HG02588 (cell line): ENCODE data around the gene CEND1.
A peak's percentile ranks its signal among the peaks of the same experiment; 100 is the strongest.

Experiments
- ATAC-seq: cut with Tn5 transposase; IDR thresholded peaks from one replicate; pipeline ENCODE4 v1.9.1; 2021; ENCODE audit warnings: mild to moderate bottlenecking, moderate library complexity; ENCODE audit not compliant: unreplicated experiment

Gene CEND1

GRCh38 chr11:789943-790342, at the start of gene CEND1:
CEND1 (minus strand) TSS chr11:790090; CDS start chr11:788576, 1,514 bp downstream.
- no peak for ATAC-seq

- no peak for ATAC-seq
These were observed 49.4 kb upstream of the CEND1 start for GRCh38 chr11:839280-839623.

GRCh38 chr11:838441-839279, 48.8 kb upstream of the CEND1 start:
- ATAC-seq: no peak

GRCh38 chr11:837990-838307, 48.1 kb upstream of the CEND1 start:
- no peak for ATAC-seq

GRCh38 chr11:837189-837989, 47.5 kb upstream of the CEND1 start:
- ATAC-seq: no peak

- no peak for ATAC-seq
These were observed 46.8 kb upstream of the CEND1 start for GRCh38 chr11:836700-837099.

GRCh38 chr11:836274-836673, 46.4 kb upstream of the CEND1 start:
- ATAC-seq: no peak

- ATAC-seq: no peak
These were observed 44.8 kb upstream of the CEND1 start for GRCh38 chr11:834371-835316.

- ATAC-seq: no peak
These were observed 44.0 kb upstream of the CEND1 start for GRCh38 chr11:833849-834311.

GRCh38 chr11:833114-833791, 43.4 kb upstream of the CEND1 start:
- ATAC-seq: no peak

GRCh38 chr11:832529-833113, 42.7 kb upstream of the CEND1 start, which contains the start of gene CD151:
CD151 (plus strand) TSS chr11:832952; CDS start chr11:836070, 3,118 bp downstream.
- peak; percentile 39 for ATAC-seq

GRCh38 chr11:831961-832528, 42.2 kb upstream of the CEND1 start:
- no peak for ATAC-seq

- no peak for ATAC-seq
These were observed 41.4 kb upstream of the CEND1 start for GRCh38 chr11:831118-831864.

- peak; percentile 36 for ATAC-seq
These were observed 40.6 kb upstream of the CEND1 start for GRCh38 chr11:830295-831117.

- ATAC-seq: no peak
These were observed 40.0 kb upstream of the CEND1 start for GRCh38 chr11:829847-830294.

GRCh38 chr11:829176-829846, 39.4 kb upstream of the CEND1 start:
- no peak for ATAC-seq

GRCh38 chr11:828506-829175, 38.8 kb upstream of the CEND1 start:
- no peak for ATAC-seq
